A673 (cell line): ENCODE measurements around the gene LSM2. TPM values are rescaled to one million over a fixed set of nuclear protein-coding genes. Genes with fewer than 3 reads are reported as not detected.

Source experiments
- BruUV-seq: library from RNA; stranded (reverse); fragments of 400-500 nt; replicated peaks from 2 replicates; lab custom pipeline; 2021; lab: Mats Ljungman, UMichigan
- CTCF ChIA-PET: fragments of 300-600 bp; sonication (Branson Sonifier 250); formaldehyde crosslinking; loops from one replicate; lab custom pipeline; 2022; ENCODE audit warnings: antibody characterized with exemption; lab: Charles Lee
- POLR2A ChIA-PET: fragments of 300-600 bp; sonication (Branson Sonifier 250); formaldehyde crosslinking; loops from one replicate; lab custom pipeline; 2022; ENCODE audit warnings: antibody characterized with exemption; ENCODE audit not compliant: low non-redundant PET; lab: Charles Lee
- DNase-seq: peaks from one replicate; pipeline ENCODE4 v3.0.0-alpha.2; 2015; ENCODE audit warnings: low spot score
- H3K27ac ChIP-seq: fragments of 200-600 bp; sonication (generic); 2 replicates; pipeline ENCODE4 v1.5.1; 2016; ENCODE audit warnings: mixed run types, low read depth, mild to moderate bottlenecking, mixed read lengths, antibody characterized with exemption, low read length; ENCODE audit not compliant: poor library complexity, severe bottlenecking
- H3K27me3 ChIP-seq: fragments of 200-600 bp; sonication (generic); replicated peaks from 2 replicates; pipeline ENCODE4 v1.6.1; 2017; ENCODE audit warnings: mixed run types, low read depth, mild to moderate bottlenecking, mixed read lengths, antibody characterized with exemption, low read length; ENCODE audit not compliant: insufficient read depth, poor library complexity
- H3K36me3 ChIP-seq: fragments of 200-600 bp; sonication (generic); 2 replicates; pipeline ENCODE4 v1.6.1; 2016; ENCODE audit warnings: mixed run types, mild to moderate bottlenecking, mixed read lengths, antibody characterized with exemption, low read length; ENCODE audit not compliant: insufficient read depth, poor library complexity, severe bottlenecking
- H3K4me1 ChIP-seq: fragments of 200-600 bp; sonication (generic); 2 replicates; pipeline ENCODE4 v1.6.1; 2017; ENCODE audit warnings: mixed run types, mild to moderate bottlenecking, mixed read lengths, antibody characterized with exemption, low read length; ENCODE audit not compliant: insufficient read depth, poor library complexity, severe bottlenecking
- H3K4me3 ChIP-seq: fragments of 200-600 bp; sonication (generic); 2 replicates; pipeline ENCODE4 v1.5.1; 2016; ENCODE audit warnings: low read depth, mixed run types, mild to moderate bottlenecking, mixed read lengths, low read length; ENCODE audit not compliant: poor library complexity, severe bottlenecking
- H3K9me3 ChIP-seq: fragments of 200-600 bp; sonication (generic); 2 replicates; pipeline ENCODE4 v1.6.1; 2016; ENCODE audit warnings: mixed run types, low read depth, mild to moderate bottlenecking, mixed read lengths, antibody characterized with exemption, low read length; ENCODE audit not compliant: poor library complexity, severe bottlenecking
- EZH2 ChIP-seq: fragments of 200-600 bp; sonication (generic); IDR thresholded peaks from 2 replicates; pipeline ENCODE4 v1.6.1; 2017; ENCODE audit warnings: borderline replicate concordance, low read depth, mild to moderate bottlenecking, mixed read lengths, antibody characterized with exemption, low read length; ENCODE audit not compliant: poor library complexity, severe bottlenecking
- intact Hi-C: fragments of 100-400 bp; cut with micrococcal nuclease; formaldehyde crosslinking; loops from one replicate; pipeline ENCODE4 v1.10.0; 2022; ENCODE audit not compliant: unreplicated experiment
- total RNA-seq: library from RNA; stranded (reverse); gene quantifications from 2 replicates; pipeline ENCODE4 v1.2.3, GENCODE V29; 2021
- TF ChIP-seq, protein P1 (sequence below): fragments of 300-800, 200-600 bp; sonication (generic); conservative IDR thresholded peaks from 2 replicates; pipeline ENCODE4 v1.5.1; 2017; ENCODE audit warnings: low read depth, mild to moderate bottlenecking, antibody characterized with exemption, low read length, moderate library complexity, mixed read lengths

LSM2 gene
- total RNA-seq, 1 experiment from 2014 or later = 99.8 TPM

- intact Hi-C loops = no loop called here
- no peak overlapping the region for H3K27ac ChIP-seq
- TF ChIP-seq, protein P1, sequence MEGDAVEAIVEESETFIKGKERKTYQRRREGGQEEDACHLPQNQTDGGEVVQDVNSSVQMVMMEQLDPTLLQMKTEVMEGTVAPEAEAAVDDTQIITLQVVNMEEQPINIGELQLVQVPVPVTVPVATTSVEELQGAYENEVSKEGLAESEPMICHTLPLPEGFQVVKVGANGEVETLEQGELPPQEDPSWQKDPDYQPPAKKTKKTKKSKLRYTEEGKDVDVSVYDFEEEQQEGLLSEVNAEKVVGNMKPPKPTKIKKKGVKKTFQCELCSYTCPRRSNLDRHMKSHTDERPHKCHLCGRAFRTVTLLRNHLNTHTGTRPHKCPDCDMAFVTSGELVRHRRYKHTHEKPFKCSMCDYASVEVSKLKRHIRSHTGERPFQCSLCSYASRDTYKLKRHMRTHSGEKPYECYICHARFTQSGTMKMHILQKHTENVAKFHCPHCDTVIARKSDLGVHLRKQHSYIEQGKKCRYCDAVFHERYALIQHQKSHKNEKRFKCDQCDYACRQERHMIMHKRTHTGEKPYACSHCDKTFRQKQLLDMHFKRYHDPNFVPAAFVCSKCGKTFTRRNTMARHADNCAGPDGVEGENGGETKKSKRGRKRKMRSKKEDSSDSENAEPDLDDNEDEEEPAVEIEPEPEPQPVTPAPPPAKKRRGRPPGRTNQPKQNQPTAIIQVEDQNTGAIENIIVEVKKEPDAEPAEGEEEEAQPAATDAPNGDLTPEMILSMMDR = no peak
- TF ChIP-seq EZH2 = no peak
- H3K4me3 ChIP-seq = no peak overlapping the region
- ChIA-PET POLR2A (interaction anchor here (0.6 kb wide), 1 partner anchor 8 kb away, joined by 3 read pairs; no protein-coding TSS in a partner anchor), CTCF (interaction anchor here (0.6 kb wide), 1 partner anchor 59 kb away, joined by 6 read pairs; no protein-coding TSS in a partner anchor)
- no peaks in the 10 kb centered on the region for H3K9me3 ChIP-seq
- no peak for DNase-seq
- no peaks in the 10 kb centered on the region for H3K27me3 ChIP-seq
- BruUV-seq = no TSS peak
- H3K4me1 ChIP-seq = peaks cover 11% of the 10 kb centered on the region
- peaks cover 30% of the 10 kb centered on the region for H3K36me3 ChIP-seq
Observed at GRCh38 chr6:31775633-31776484, 30.9 kb downstream of the LSM2 start.

DNA sequence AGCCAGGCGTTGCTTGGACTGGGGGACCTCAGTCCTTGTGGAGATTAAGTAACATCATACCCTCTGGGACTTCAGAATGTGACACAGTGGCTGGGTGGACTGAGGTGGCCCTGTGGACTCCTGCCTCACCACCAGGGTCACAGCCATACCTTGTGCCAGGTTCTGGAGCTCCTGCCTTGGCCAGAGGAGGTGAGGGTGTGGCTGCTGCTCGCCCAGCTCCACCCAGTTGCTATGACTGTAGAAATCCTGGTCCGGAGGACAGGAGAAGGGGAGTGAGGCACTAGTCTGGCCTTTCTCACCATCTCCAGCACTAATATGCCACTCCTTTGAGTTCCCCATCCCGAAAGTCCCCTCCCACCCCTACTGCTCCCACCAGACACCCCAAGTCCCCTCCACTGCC, 31.6 kb downstream of the LSM2 start:
- Histone ChIP-seq H3K27ac (no peak overlapping the region), H3K4me3 (no peak overlapping the region), H3K27me3 (no peaks in the 10 kb centered on the region), H3K9me3 (no peaks in the 10 kb centered on the region), H3K4me1 (peaks cover 11% of the 10 kb centered on the region), H3K36me3 (peaks cover 24% of the 10 kb centered on the region)
- CTCF ChIA-PET = interaction anchor here (0.6 kb wide), 1 partner anchor 58 kb away, joined by 6 read pairs; no protein-coding TSS in a partner anchor
- POLR2A ChIA-PET = interaction anchor here (0.6 kb wide), 2 partner anchors 9 to 27 kb away, joined by 3 read pairs; no protein-coding TSS in a partner anchor
- no TSS peak for BruUV-seq
- intact Hi-C loops = no loop called here
- TF ChIP-seq, protein P1 = no peak
- no peak for TF ChIP-seq EZH2
- no peak for DNase-seq

- intact Hi-C loops = no loop called here
- ChIA-PET POLR2A (no interaction called here), CTCF (no interaction called here)
- BruUV-seq = no TSS peak
- Histone ChIP-seq H3K4me1 (peaks cover 5% of the 10 kb centered on the region), H3K27ac (no peak overlapping the region), H3K4me3 (no peak overlapping the region), H3K27me3 (no peaks in the 10 kb centered on the region), H3K36me3 (no peaks in the 10 kb centered on the region), H3K9me3 (no peaks in the 10 kb centered on the region)
- DNase-seq = peak; percentile 73
- TF ChIP-seq, protein P1 = no peak
- no peak for TF ChIP-seq EZH2
Observed at GRCh38 chr6:31771992-31772358, 34.8 kb downstream of the LSM2 start.
